ENCODE data around the gene FOXA3. TPM values are rescaled to one million over a fixed set of nuclear protein-coding genes. Genes with fewer than 3 reads are reported as not detected.

FOXA3 gene
- total RNA-seq, 1 donor from 2014 or later, result 0.68 TPM

DNA sequence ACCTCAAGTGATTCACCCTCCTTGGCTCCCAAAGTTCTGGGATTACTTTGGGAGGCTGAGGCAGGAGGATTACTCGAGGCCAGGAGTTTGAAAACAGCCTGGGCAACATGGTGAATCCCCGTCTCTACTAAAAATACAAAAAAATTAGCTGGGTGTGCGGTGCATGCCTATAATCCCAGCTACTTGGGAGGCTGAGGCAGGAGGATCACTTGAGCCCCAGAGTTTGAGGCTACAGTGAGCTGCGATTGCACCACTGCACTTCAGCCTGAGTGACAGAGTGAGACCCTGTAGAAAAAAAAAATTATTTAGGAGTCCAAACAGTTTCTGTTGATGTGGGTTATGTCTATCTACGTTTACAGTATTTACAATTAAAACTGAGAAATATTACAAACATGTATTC lies 6.7 kb downstream of the FOXA3 start:
- H3K27me3 ChIP-seq (ENCODE audit: low read depth), result no peaks in the 10 kb centered on the region
- ATAC-seq (no peak), DNase-seq (no peak)
- no peaks in the 10 kb centered on the region for H3K36me3 ChIP-seq
- intact Hi-C loops (cut with DNase I), result no loop called here
- H3K27ac ChIP-seq, result no peak overlapping the region
- H3K9me3 ChIP-seq, result no peaks in the 10 kb centered on the region
- TF ChIP-seq CTCF (IDR thresholded peaks at IDR 0.05), result no peak
- no peak overlapping the region for H3K4me3 ChIP-seq
- no peaks in the 10 kb centered on the region for H3K4me1 ChIP-seq

DNA sequence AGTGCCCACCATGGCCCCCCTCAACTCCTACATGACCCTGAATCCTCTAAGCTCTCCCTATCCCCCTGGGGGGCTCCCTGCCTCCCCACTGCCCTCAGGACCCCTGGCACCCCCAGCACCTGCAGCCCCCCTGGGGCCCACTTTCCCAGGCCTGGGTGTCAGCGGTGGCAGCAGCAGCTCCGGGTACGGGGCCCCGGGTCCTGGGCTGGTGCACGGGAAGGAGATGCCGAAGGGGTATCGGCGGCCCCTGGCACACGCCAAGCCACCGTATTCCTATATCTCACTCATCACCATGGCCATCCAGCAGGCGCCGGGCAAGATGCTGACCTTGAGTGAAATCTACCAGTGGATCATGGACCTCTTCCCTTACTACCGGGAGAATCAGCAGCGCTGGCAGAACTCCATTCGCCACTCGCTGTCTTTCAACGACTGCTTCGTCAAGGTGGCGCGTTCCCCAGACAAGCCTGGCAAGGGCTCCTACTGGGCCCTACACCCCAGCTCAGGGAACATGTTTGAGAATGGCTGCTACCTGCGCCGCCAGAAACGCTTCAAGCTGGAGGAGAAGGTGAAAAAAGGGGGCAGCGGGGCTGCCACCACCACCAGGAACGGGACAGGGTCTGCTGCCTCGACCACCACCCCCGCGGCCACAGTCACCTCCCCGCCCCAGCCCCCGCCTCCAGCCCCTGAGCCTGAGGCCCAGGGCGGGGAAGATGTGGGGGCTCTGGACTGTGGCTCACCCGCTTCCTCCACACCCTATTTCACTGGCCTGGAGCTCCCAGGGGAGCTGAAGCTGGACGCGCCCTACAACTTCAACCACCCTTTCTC lies 8.2 kb downstream of the FOXA3 start:
- intact Hi-C loops (cut with DNase I), result no loop called here
- no peak overlapping the region for H3K4me3 ChIP-seq
- no peak for DNase-seq
- TF ChIP-seq CTCF (IDR thresholded peaks at IDR 0.05), result no peak
- no peaks in the 10 kb centered on the region for H3K9me3 ChIP-seq
- no peak overlapping the region for H3K27ac ChIP-seq
- peaks cover 8% of the 10 kb centered on the region for H3K27me3 ChIP-seq (ENCODE audit: low read depth)
- no peak for ATAC-seq
- peaks cover 7% of the 10 kb centered on the region for H3K4me1 ChIP-seq
- no peaks in the 10 kb centered on the region for H3K36me3 ChIP-seq

DNA sequence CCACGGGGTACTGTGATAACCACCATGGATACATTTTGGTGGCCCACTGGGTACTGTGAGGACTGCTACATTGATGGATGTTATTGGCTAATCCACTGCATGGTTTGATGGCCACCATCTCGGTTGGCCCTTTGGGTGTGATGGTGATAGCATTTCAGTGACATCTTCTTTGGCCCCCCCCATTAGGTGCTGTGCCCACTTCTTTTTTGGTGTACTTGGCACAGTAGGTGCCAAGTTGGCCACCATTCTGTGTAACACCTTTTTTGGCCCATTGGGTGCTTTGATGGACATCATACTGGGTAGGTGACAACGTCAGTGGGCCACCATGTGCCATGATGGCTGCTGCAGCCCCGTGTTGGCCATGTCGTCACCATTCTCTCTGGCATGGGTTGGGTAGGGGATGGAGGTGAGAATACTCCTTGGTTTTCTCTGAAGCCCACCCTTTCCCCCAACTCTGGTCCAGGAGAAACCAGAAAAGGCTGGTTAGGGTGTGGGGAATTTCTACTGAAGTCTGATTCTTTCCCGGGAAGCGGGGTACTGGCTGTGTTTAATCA lies 9.2 kb downstream of the FOXA3 start:
- H3K4me1 ChIP-seq, result peaks cover 7% of the 10 kb centered on the region
- ATAC-seq (no peak), DNase-seq (no peak)
- no peaks in the 10 kb centered on the region for H3K9me3 ChIP-seq
- peaks cover 8% of the 10 kb centered on the region for H3K27me3 ChIP-seq (ENCODE audit: low read depth)
- H3K27ac ChIP-seq, result no peak overlapping the region
- TF ChIP-seq CTCF (IDR thresholded peaks at IDR 0.05), result no peak
- H3K4me3 ChIP-seq, result no peak overlapping the region
- no peaks in the 10 kb centered on the region for H3K36me3 ChIP-seq
- intact Hi-C loops (cut with DNase I), result no loop called here

GRCh38 chr19:45874620-45874966 lies 10.5 kb downstream of the FOXA3 start:
- no peak overlapping the region for H3K27ac ChIP-seq
- peaks cover 7% of the 10 kb centered on the region for H3K4me1 ChIP-seq
- H3K4me3 ChIP-seq, result no peak overlapping the region
- H3K36me3 ChIP-seq, result no peaks in the 10 kb centered on the region
- H3K27me3 ChIP-seq (ENCODE audit: low read depth), result peaks cover 8% of the 10 kb centered on the region
- no peaks in the 10 kb centered on the region for H3K9me3 ChIP-seq
- ATAC-seq (no peak), DNase-seq (no peak)
- TF ChIP-seq CTCF (IDR thresholded peaks at IDR 0.05), result no peak
- intact Hi-C loops (cut with DNase I), result no loop called here

DNA sequence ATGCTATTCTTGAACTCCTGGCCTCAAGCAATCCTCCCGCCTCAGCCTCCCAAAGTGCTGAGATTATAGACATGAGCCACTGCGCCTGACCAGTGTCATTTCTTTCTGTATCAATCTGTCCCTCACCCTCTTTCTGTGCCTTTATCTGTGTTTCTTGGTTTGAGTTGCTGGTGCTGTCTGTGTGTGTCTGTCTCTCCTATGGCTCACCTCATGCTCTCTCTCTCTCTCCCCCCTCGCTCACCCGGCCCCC lies 12.0 kb downstream of the FOXA3 start:
- H3K27me3 ChIP-seq (ENCODE audit: low read depth), result peaks cover 8% of the 10 kb centered on the region
- no peaks in the 10 kb centered on the region for H3K9me3 ChIP-seq
- ATAC-seq, result peak; percentile 11 to 38
- TF ChIP-seq CTCF (IDR thresholded peaks at IDR 0.05), result no peak
- no peak overlapping the region for H3K4me3 ChIP-seq
- intact Hi-C loops (cut with DNase I), result no loop called here
- peaks cover 7% of the 10 kb centered on the region for H3K4me1 ChIP-seq
- no peaks in the 10 kb centered on the region for H3K36me3 ChIP-seq
- no peak overlapping the region for H3K27ac ChIP-seq
- no peak for DNase-seq

Measured in lower lobe of right lung (tissue), 2 donors.